ENCODE data around the gene RNF112. TPM values are rescaled to one million over a fixed set of nuclear protein-coding genes. Genes with fewer than 3 reads are reported as not detected.

The RNF112 gene
- total RNA-seq, 1 donor from 2014 or later, result 0.36 TPM

DNA sequence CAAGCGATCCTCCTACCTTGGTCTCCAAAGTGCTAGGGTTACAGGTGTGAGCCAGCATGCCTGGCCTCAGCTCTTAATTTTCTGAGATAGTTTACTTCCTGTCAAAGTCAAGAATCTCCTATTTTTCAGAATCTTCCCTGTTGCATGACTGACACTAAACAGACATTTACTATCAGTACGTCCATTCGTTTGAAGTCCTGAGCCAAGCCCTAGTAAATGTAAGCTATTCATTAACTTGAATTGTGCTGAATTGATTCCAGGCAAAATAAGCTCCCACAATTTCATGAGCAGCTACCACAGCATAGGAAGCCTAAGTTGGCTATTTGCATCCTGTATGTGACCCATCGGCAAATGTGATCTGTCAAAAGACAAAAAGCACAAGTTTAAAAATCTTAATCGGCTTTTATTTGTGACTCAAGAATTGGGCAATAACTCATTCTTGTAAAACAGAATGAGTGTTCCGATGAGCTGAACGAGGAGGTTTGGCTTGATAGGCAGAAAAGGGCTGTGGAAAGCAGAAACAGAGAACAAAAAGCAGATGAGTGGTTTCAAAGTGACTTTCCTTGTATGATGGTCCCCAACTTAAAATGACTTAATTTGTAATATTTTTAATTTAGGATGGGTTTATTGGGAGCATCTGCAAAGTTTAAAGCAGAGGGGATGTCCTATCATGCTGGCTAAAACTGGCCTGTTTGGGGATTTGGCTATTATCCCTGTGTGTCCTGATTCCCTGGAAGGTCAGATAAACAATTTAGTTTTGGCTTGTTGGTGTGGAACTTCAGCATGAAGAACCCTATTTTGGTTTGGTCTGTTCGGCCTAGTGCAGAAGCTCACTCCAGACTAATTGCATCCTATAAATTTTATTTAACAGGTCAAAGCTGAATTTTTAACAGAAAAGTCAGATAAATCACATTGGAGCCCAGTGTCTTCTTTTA lies 14.2 kb downstream of the RNF112 start:
- Histone ChIP-seq H3K27me3 (ENCODE audit: insufficient read depth, low read length) (peaks cover 2% of the 10 kb centered on the region), H4K20me1 (ENCODE audit: insufficient read depth, low read length) (no peaks in the 10 kb centered on the region), H3K9ac (ENCODE audit: low read length) (no peak overlapping the region), H3K4me2 (ENCODE audit: low read length) (no peak overlapping the region), H3K79me2 (ENCODE audit: insufficient read depth, low read length) (no peaks in the 10 kb centered on the region), H3K27ac (ENCODE audit: low read depth, low read length) (no peak overlapping the region), H2AFZ (ENCODE audit: low read depth, low read length) (no peak overlapping the region), H3K4me1 (ENCODE audit: insufficient read depth, low read length) (no peaks in the 10 kb centered on the region), H3K36me3 (ENCODE audit: insufficient read depth, low read length) (no peaks in the 10 kb centered on the region), H3K9me3 (ENCODE audit: insufficient read depth, low read depth, low read length) (no peaks in the 10 kb centered on the region), H3K4me3 (ENCODE audit: insufficient read depth, low read depth, low read length) (no peak overlapping the region)
- Mint-ChIP-seq H3K36me3 (ENCODE audit: low read depth, unreplicated experiment) (no peaks in the 10 kb centered on the region), H3K9me3 (ENCODE audit: unreplicated experiment) (peaks cover 3% of the 10 kb centered on the region), H3K27ac (ENCODE audit: unreplicated experiment) (no peak overlapping the region), H3K4me3 (ENCODE audit: unreplicated experiment) (no peak overlapping the region), H3K27me3 (ENCODE audit: low read depth, unreplicated experiment) (peaks cover 7% of the 10 kb centered on the region), H3K4me1 (ENCODE audit: low read depth, unreplicated experiment) (no peaks in the 10 kb centered on the region)
- DNase-seq (ENCODE audit: low read depth), result no peak
- FAIRE-seq, result no peak
- TF ChIP-seq, protein P1, sequence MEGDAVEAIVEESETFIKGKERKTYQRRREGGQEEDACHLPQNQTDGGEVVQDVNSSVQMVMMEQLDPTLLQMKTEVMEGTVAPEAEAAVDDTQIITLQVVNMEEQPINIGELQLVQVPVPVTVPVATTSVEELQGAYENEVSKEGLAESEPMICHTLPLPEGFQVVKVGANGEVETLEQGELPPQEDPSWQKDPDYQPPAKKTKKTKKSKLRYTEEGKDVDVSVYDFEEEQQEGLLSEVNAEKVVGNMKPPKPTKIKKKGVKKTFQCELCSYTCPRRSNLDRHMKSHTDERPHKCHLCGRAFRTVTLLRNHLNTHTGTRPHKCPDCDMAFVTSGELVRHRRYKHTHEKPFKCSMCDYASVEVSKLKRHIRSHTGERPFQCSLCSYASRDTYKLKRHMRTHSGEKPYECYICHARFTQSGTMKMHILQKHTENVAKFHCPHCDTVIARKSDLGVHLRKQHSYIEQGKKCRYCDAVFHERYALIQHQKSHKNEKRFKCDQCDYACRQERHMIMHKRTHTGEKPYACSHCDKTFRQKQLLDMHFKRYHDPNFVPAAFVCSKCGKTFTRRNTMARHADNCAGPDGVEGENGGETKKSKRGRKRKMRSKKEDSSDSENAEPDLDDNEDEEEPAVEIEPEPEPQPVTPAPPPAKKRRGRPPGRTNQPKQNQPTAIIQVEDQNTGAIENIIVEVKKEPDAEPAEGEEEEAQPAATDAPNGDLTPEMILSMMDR (IDR thresholded peaks at IDR 0.05; ENCODE audit: insufficient read depth, low read depth, low read length), result no peak
- TF ChIP-seq EZH2 (IDR thresholded peaks at IDR 0.05; ENCODE audit: insufficient read depth, low read length), result no peak

DNA sequence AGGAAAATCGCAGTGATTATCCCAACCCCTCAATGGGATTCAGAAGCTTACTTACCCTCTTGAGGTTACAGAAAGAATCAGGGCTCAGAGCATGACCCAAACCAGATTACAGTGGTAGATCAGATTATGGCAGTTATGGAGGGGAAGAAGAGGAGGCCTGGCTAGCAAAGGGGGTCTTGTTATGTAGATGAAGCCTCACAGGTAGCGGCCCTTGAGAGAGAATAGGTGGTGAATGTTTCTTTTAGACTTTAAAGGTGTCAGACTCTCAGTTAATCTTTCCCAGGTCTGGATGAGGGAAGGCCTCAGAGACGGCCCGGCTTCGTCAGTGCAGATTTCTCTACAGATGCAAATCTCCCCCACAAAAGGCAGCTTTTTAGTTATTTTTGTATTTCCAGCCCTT lies 15.6 kb downstream of the RNF112 start:
- H3K9me3 Mint-ChIP-seq (ENCODE audit: unreplicated experiment), result no peaks in the 10 kb centered on the region
- Histone ChIP-seq H2AFZ (ENCODE audit: low read depth, low read length) (no peak overlapping the region), H3K27me3 (ENCODE audit: insufficient read depth, low read length) (peaks cover 2% of the 10 kb centered on the region), H3K4me3 (ENCODE audit: insufficient read depth, low read depth, low read length) (no peak overlapping the region), H3K4me2 (ENCODE audit: low read length) (no peak overlapping the region), H3K36me3 (ENCODE audit: insufficient read depth, low read length) (no peaks in the 10 kb centered on the region), H3K27ac (ENCODE audit: low read depth, low read length) (no peak overlapping the region), H3K79me2 (ENCODE audit: insufficient read depth, low read length) (no peaks in the 10 kb centered on the region), H3K9ac (ENCODE audit: low read length) (no peak overlapping the region), H4K20me1 (ENCODE audit: insufficient read depth, low read length) (no peaks in the 10 kb centered on the region), H3K9me3 (ENCODE audit: insufficient read depth, low read depth, low read length) (no peaks in the 10 kb centered on the region), H3K4me1 (ENCODE audit: insufficient read depth, low read length) (no peaks in the 10 kb centered on the region)
- no peak overlapping the region for H3K4me3 Mint-ChIP-seq (ENCODE audit: unreplicated experiment)
- peaks cover 7% of the 10 kb centered on the region for H3K27me3 Mint-ChIP-seq (ENCODE audit: low read depth, unreplicated experiment)
- no peak for TF ChIP-seq EZH2 (IDR thresholded peaks at IDR 0.05; ENCODE audit: insufficient read depth, low read length)
- TF ChIP-seq, protein P1 (IDR thresholded peaks at IDR 0.05; ENCODE audit: insufficient read depth, low read depth, low read length), result no peak
- H3K36me3 Mint-ChIP-seq (ENCODE audit: low read depth, unreplicated experiment), result no peaks in the 10 kb centered on the region
- FAIRE-seq (no peak), DNase-seq (ENCODE audit: low read depth) (no peak)
- no peaks in the 10 kb centered on the region for H3K4me1 Mint-ChIP-seq (ENCODE audit: low read depth, unreplicated experiment)
- H3K27ac Mint-ChIP-seq (ENCODE audit: unreplicated experiment), result no peak overlapping the region

DNA sequence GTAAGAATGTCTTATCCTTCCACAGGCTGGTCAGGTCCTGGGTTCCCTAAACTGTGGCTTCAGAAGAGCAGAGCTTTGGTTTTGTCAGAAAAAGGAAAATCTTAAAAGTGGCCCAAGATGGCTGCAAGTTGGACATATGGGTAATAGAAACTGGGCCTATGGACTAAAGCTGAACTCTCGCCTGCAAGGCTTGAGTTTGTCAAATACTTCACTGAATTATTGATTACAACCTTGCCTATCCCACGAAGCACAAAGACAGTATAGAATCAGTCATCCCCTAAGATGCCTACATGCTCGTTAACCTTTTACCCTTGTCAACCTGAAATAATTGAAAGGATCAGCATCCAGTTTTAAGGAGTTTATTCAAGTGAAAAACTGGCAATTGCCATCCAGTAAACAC lies 20.7 kb downstream of the RNF112 start:
- no peaks in the 10 kb centered on the region for H3K4me1 Mint-ChIP-seq (ENCODE audit: low read depth, unreplicated experiment)
- TF ChIP-seq, protein P1 (IDR thresholded peaks at IDR 0.05; ENCODE audit: insufficient read depth, low read depth, low read length), result no peak
- no peak for TF ChIP-seq EZH2 (IDR thresholded peaks at IDR 0.05; ENCODE audit: insufficient read depth, low read length)
- H3K4me3 ChIP-seq (ENCODE audit: insufficient read depth, low read depth, low read length), result no peak overlapping the region
- no peaks in the 10 kb centered on the region for H3K79me2 ChIP-seq (ENCODE audit: insufficient read depth, low read length)
- no peak overlapping the region for H3K27ac Mint-ChIP-seq (ENCODE audit: unreplicated experiment)
- H3K27me3 Mint-ChIP-seq (ENCODE audit: low read depth, unreplicated experiment), result peaks cover 11% of the 10 kb centered on the region
- H3K4me2 ChIP-seq (ENCODE audit: low read length), result no peak overlapping the region
- no peaks in the 10 kb centered on the region for H3K9me3 ChIP-seq (ENCODE audit: insufficient read depth, low read depth, low read length)
- FAIRE-seq (no peak), DNase-seq (ENCODE audit: low read depth) (no peak)
- H3K4me1 ChIP-seq (ENCODE audit: insufficient read depth, low read length), result no peaks in the 10 kb centered on the region
- H3K27me3 ChIP-seq (ENCODE audit: insufficient read depth, low read length), result no peaks in the 10 kb centered on the region
- H3K9ac ChIP-seq (ENCODE audit: low read length), result no peak overlapping the region
- no peak overlapping the region for H3K27ac ChIP-seq (ENCODE audit: low read depth, low read length)
- H3K4me3 Mint-ChIP-seq (ENCODE audit: unreplicated experiment), result no peak overlapping the region
- H4K20me1 ChIP-seq (ENCODE audit: insufficient read depth, low read length), result no peaks in the 10 kb centered on the region
- H3K9me3 Mint-ChIP-seq (ENCODE audit: unreplicated experiment), result no peaks in the 10 kb centered on the region
- no peak overlapping the region for H2AFZ ChIP-seq (ENCODE audit: low read depth, low read length)
- H3K36me3 Mint-ChIP-seq (ENCODE audit: low read depth, unreplicated experiment), result no peaks in the 10 kb centered on the region
- H3K36me3 ChIP-seq (ENCODE audit: insufficient read depth, low read length), result no peaks in the 10 kb centered on the region

Data from astrocyte (in vitro differentiated cells and primary cell).